ENCODE measurements around the gene LSAMP.

Gene LSAMP

DNA sequence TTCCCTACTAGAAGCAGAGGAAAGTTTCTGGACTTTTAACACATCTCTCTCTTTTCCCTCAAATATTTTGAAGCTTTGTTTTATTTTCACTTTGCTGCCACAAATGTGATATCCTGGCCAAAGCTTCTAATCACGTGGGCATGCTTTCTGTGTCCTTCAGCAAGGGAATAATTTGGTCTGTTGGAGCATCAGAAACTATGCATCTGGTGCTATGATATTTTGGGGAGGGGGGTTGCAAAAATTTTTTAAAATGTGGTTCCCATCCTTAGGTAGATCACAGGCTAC, 567.7 kb downstream of the LSAMP start:
- no peak overlapping the region for H3K4me3 ChIP-seq (ENCODE audit: low read depth in 1 of 2, low read length in 1 of 2)
- TF ChIP-seq CTCF (IDR thresholded peaks at IDR 0.05), result no peak

DNA sequence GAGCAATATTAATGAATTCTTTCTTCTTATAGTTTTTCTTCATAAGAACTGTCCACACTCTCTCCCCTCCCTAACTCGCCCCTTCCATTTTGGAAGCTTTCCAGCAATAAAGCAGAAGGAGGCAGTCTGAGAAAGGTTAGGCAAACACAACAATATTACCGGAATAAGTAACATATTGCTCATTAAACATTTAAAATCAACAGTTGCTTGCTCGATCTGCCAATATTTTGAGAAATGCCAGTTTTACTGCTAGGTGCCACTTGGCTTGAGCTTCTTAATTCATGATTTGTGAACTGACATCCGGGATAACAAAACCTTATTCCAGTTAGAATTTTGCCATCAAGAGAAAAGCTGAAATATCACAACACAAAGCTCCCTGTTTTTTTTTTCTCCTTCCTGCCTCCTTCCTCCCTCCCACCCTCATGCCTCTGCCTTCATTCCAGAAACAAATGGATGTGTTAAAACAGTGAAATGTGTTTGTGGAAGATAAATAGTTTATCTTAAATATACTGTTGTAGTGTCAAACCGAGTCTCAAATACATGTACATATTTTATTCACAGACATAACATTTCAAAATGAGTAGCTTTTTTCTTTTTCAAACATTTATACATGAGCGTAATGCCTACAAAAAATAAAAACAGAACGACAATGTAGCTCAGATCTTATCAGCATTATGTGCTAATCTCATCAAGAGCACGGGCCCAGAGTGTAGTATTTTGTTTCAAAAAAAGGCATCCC, 568.2 kb downstream of the LSAMP start:
- H3K27ac ChIP-seq, result no peak overlapping the region
- no peaks in the 10 kb centered on the region for H3K9me3 ChIP-seq
- H3K27me3 ChIP-seq, result no peaks in the 10 kb centered on the region
- H3K36me3 ChIP-seq, result no peaks in the 10 kb centered on the region
- H3K4me3 ChIP-seq (ENCODE audit: low read depth in 1 of 2, low read length in 1 of 2), result no peak overlapping the region
- H3K4me1 ChIP-seq (ENCODE audit: control insufficient read depth in 1 of 2, insufficient read depth in 1 of 2, low read depth in 1 of 2, low read length in 1 of 2), result no peaks in the 10 kb centered on the region
- TF ChIP-seq CTCF (IDR thresholded peaks at IDR 0.05), result no peak

More for the DNA sequence above, 567.7 kb downstream of the LSAMP start:
- Histone ChIP-seq H3K9me3 (no peaks in the 10 kb centered on the region), H3K36me3 (no peaks in the 10 kb centered on the region), H3K4me1 (ENCODE audit: control insufficient read depth in 1 of 2, insufficient read depth in 1 of 2, low read depth in 1 of 2, low read length in 1 of 2) (no peaks in the 10 kb centered on the region), H3K27me3 (no peaks in the 10 kb centered on the region), H3K27ac (no peak overlapping the region)

GRCh38 chr3:115875460-115875859, 569.8 kb downstream of the LSAMP start:
- no peak for TF ChIP-seq CTCF (IDR thresholded peaks at IDR 0.05)
- H3K36me3 ChIP-seq, result no peaks in the 10 kb centered on the region
- H3K9me3 ChIP-seq, result no peaks in the 10 kb centered on the region
- H3K4me1 ChIP-seq (ENCODE audit: control insufficient read depth in 1 of 2, insufficient read depth in 1 of 2, low read depth in 1 of 2, low read length in 1 of 2), result no peaks in the 10 kb centered on the region
- H3K27me3 ChIP-seq, result no peaks in the 10 kb centered on the region
- no peak overlapping the region for H3K27ac ChIP-seq
- no peak overlapping the region for H3K4me3 ChIP-seq (ENCODE audit: low read depth in 1 of 2, low read length in 1 of 2)

- H3K27me3 ChIP-seq, result no peaks in the 10 kb centered on the region
- no peak overlapping the region for H3K4me3 ChIP-seq (ENCODE audit: low read depth in 1 of 2, low read length in 1 of 2)
- no peak overlapping the region for H3K27ac ChIP-seq
- no peaks in the 10 kb centered on the region for H3K9me3 ChIP-seq
- TF ChIP-seq CTCF (IDR thresholded peaks at IDR 0.05), result no peak
- no peaks in the 10 kb centered on the region for H3K4me1 ChIP-seq (ENCODE audit: control insufficient read depth in 1 of 2, insufficient read depth in 1 of 2, low read depth in 1 of 2, low read length in 1 of 2)
- no peaks in the 10 kb centered on the region for H3K36me3 ChIP-seq
Observed at GRCh38 chr3:115871735-115872134, 573.6 kb downstream of the LSAMP start.

DNA sequence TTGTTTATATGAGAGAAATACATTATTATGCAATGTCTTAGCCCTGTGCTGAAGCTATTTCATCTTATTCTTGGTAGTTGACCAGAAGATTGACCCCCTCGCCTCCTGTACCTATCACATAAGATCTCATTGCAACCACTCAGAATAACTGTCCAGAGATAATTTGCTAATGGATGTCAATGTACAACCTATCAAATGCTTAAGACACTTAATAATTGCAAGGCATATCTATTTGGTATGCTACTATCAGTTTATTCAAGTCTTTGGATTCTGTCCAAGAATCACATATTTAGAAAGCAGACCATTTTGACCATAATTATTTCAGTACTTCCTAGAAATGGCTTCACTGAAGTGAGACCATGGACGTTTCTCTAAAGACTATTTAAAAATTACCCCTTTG, 580.4 kb downstream of the LSAMP start:
- Histone ChIP-seq H3K9me3 (no peaks in the 10 kb centered on the region), H3K36me3 (no peaks in the 10 kb centered on the region), H3K4me3 (ENCODE audit: low read depth in 1 of 2, low read length in 1 of 2) (no peak overlapping the region), H3K4me1 (ENCODE audit: control insufficient read depth in 1 of 2, insufficient read depth in 1 of 2, low read depth in 1 of 2, low read length in 1 of 2) (no peaks in the 10 kb centered on the region), H3K27ac (no peak overlapping the region), H3K27me3 (no peaks in the 10 kb centered on the region)
- no peak for TF ChIP-seq CTCF (IDR thresholded peaks at IDR 0.05)

DNA sequence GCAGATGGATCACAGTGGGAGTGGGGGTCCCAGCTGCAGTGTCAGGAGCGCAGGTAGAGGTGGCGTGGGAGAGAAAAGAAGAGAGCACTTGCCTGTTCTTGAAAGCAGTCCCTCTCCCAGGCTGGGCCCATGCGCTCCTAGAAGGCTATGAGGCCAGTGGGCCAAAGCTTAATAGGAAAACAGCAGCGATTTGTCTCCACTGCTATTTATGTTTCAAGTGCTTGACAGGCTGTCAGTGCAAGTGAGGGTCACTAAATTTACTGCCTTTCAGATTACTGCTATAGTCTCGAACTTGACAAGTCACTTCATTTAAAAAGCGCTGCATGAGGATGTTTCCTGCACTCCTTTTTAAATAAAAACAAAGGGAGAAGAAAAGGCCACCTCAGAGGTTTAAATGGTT, 582.4 kb downstream of the LSAMP start:
- no peak for TF ChIP-seq CTCF (IDR thresholded peaks at IDR 0.05)
- Histone ChIP-seq H3K27ac (no peak overlapping the region), H3K27me3 (no peaks in the 10 kb centered on the region), H3K4me3 (ENCODE audit: low read depth in 1 of 2, low read length in 1 of 2) (no peak overlapping the region), H3K9me3 (no peaks in the 10 kb centered on the region), H3K36me3 (no peaks in the 10 kb centered on the region), H3K4me1 (ENCODE audit: control insufficient read depth in 1 of 2, insufficient read depth in 1 of 2, low read depth in 1 of 2, low read length in 1 of 2) (no peaks in the 10 kb centered on the region)
